ENCODE results near the gene GAS2. TPM values are rescaled to one million over a fixed set of nuclear protein-coding genes. Genes with fewer than 3 reads are reported as not detected.
"Not testable (repeated sequence)": the region's sequence is repeated elsewhere in the genome, so short reads cannot be mapped to it uniquely, and the experiment has no call there.

GAS2 gene
- total RNA-seq, 4 donors from 2014 or later: 0.54 to 2.1 (median 1.2) TPM

- WGBS, 2 donors: 96 to 97% methylated on average over 6 of the region's 6 CpGs
- H3K4me3 ChIP-seq (ENCODE audit: low read depth, poor library complexity, severe bottlenecking): no peak overlapping the region
- intact Hi-C loops (cut with DNase I; ENCODE audit: low total_unique reads): no loop called here
- TF ChIP-seq CTCF (IDR thresholded peaks at IDR 0.05): no peak
- TF ChIP-seq POLR2A (IDR thresholded peaks at IDR 0.05): no peak
- DNase-seq (ENCODE audit: low spot score in 2 of 2): no peak
Observed at GRCh38 chr11:22627421-22627820, 39.0 kb upstream of the GAS2 start.

DNA sequence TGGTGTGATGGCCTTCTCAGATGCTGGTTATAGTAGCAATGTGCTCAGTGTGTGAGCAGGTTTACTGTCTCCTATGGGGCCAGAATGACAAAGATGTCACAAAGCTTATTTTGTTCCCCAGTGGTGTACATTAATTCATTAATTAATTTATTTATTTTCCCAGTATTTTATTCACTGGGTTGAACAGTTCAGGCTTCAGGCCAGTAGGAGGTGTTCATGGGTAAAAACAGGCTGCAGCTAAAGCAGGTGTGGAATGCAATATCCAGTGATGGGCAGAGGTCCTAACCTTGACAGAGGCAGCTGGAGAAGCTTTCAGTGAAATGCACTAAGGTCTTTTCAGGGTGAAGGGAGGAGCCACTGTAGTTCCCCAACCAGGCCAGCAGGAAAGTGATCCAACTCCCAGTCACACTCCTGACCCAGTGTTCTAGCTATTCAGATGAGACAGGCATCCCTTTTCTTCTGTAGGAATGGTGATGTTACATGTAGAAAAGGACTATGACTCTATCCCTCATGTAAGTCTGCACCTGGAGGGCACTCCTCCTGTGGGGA, 33.0 kb upstream of the GAS2 start:
- no peak overlapping the region for H3K4me3 ChIP-seq (ENCODE audit: low read depth, poor library complexity, severe bottlenecking)
- intact Hi-C loops (cut with DNase I; ENCODE audit: low total_unique reads): no loop called here
- TF ChIP-seq CTCF (IDR thresholded peaks at IDR 0.05) (no peak), POLR2A (IDR thresholded peaks at IDR 0.05) (no peak)
- DNase-seq (ENCODE audit: low spot score in 2 of 2): no peak

DNA sequence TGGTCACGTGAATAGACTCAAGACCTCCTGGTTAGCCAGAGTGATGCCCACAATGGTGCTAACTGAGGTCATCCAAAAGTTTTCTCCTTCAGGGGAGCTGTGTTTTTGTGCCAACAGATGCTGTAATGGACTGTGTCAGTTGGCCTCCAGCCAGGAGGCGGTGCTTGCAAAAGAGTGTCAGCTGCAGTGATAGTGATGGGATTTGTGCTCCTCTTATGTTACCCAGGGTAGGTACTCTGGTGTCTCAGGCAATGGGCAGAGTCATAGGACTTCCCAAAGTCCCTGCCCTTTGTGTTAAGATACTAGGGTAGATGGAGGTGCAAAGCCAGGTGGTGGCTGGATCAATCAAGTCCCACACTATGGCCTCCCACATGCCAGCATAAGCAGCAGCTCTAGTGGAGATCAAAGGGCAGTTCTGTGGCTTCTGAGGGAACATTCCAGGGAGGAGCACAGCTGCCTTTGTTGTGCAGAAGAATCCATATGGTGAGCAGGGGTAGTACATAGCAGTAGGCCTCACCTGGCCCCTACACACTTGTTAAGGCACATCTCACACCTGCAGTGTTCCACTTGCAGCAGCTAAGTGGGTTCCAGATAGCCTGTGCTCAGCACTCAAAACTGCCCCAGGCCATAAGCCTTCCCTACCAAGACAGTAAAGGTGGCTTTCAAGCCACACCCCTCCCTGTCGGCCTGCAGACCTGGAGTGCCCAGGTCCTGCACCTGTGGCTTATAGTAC, 31.3 kb upstream of the GAS2 start:
- TF ChIP-seq POLR2A (IDR thresholded peaks at IDR 0.05) (no peak), CTCF (IDR thresholded peaks at IDR 0.05) (no peak)

DNA sequence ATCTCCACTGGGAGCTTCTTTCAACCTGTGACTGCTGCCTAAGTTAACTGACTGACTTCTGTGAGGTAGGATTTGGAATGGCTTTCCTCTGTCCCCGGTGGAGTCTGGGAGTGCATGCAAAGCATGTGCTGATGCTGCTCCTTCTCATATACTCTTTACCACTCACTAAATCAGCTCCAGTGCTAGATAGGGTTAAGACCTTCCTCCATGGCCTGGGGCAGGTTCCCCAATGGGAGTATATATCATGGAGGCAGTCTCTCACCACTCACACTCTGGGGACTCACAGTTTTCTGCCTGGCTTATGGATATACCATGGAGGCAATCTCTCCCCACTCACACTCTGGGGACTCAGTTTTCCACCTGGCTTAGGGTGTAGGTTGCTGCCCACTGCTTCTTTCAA, 30.7 kb upstream of the GAS2 start:
- intact Hi-C loops (cut with DNase I; ENCODE audit: low total_unique reads): no loop called here
- DNase-seq (ENCODE audit: low spot score in 2 of 2): no peak
- H3K4me3 ChIP-seq (ENCODE audit: low read depth, poor library complexity, severe bottlenecking): no peak overlapping the region
- TF ChIP-seq CTCF (IDR thresholded peaks at IDR 0.05) (no peak), POLR2A (IDR thresholded peaks at IDR 0.05) (no peak)
- 0% methylated on average over 1 of the region's 1 CpG for WGBS, 2 donors

More for the DNA sequence above, 31.3 kb upstream of the GAS2 start:
- intact Hi-C loops (cut with DNase I; ENCODE audit: low total_unique reads): no loop called here
- 78 to 88% methylated on average over 3 of the region's 3 CpGs for WGBS, 2 donors
- DNase-seq (ENCODE audit: low spot score in 2 of 2): no peak
- H3K4me3 ChIP-seq (ENCODE audit: low read depth, poor library complexity, severe bottlenecking): no peak overlapping the region

DNA sequence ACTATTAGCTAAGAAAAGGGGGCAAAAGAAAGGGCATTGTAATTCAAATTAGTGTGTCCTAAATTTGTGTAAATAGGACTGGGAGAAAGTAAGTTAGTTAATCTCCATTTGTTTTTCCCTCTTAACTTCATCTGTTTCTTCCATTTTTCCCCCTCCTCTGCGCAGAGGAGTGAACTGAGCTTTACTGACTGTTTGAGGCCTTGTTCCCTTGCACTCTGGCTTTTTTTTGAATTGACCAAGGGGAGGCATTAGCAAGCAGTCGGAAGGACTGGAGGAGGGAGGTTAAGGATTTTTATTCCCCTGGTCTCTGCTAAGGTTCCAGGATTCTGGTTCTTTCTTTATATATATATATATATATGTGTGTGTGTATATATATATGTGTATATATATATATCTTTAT, 25.5 kb upstream of the GAS2 start:
- H3K4me3 ChIP-seq (ENCODE audit: low read depth, poor library complexity, severe bottlenecking): no peak overlapping the region
- TF ChIP-seq POLR2A (IDR thresholded peaks at IDR 0.05) (no peak), CTCF (IDR thresholded peaks at IDR 0.05) (no peak)
- DNase-seq (ENCODE audit: low spot score in 2 of 2): no peak
- intact Hi-C loops (cut with DNase I; ENCODE audit: low total_unique reads): no loop called here
- 95 to 96% methylated on average over 2 of the region's 2 CpGs for WGBS, 2 donors

- no peak overlapping the region for H3K4me3 ChIP-seq (ENCODE audit: low read depth, poor library complexity, severe bottlenecking)
- TF ChIP-seq POLR2A (IDR thresholded peaks at IDR 0.05) (no peak), CTCF (IDR thresholded peaks at IDR 0.05) (no peak)
- no peak for DNase-seq (ENCODE audit: low spot score in 2 of 2)
- intact Hi-C loops (cut with DNase I; ENCODE audit: low total_unique reads): no loop called here
Observed at GRCh38 chr11:22641559-22641958, 24.9 kb upstream of the GAS2 start.

- DNase-seq (ENCODE audit: low spot score in 2 of 2): peak in 1 of 2 donors; percentile 72
- intact Hi-C loops (cut with DNase I; ENCODE audit: low total_unique reads); H3K4me3 ChIP-seq (ENCODE audit: low read depth, poor library complexity, severe bottlenecking): not testable (repeated sequence)
- WGBS, 2 donors: 85 to 86% methylated on average over 14 to 15 of the region's 15 CpGs
Observed at GRCh38 chr11:22652346-22652745, 14.1 kb upstream of the GAS2 start.
